HG03095 (cell line): Measurements from ENCODE around the gene CMBL.
"Not testable (repeated sequence)": the region's sequence is repeated elsewhere in the genome, so short reads cannot be mapped to it uniquely, and the experiment has no call there.

Experiments
- ATAC-seq: cut with Tn5 transposase; IDR thresholded peaks from one replicate; pipeline ENCODE4 v1.9.1; 2021; ENCODE audit warnings: moderate library complexity; ENCODE audit not compliant: unreplicated experiment

The CMBL gene

GRCh38 chr5:10307206-10308148, at the start of gene CMBL:
TSS of gene CMBL (minus strand) at chr5:10307902. CDS start at chr5:10290762, 17,140 bp downstream.
- ATAC-seq: peak; percentile 66

GRCh38 chr5:10355071-10355889, 47.6 kb upstream of the CMBL start:
- peak; percentile 18 for ATAC-seq

GRCh38 chr5:10354048-10354872, 46.6 kb upstream of the CMBL start:
- ATAC-seq: peak; percentile 6

GRCh38 chr5:10353241-10354047, 45.7 kb upstream of the CMBL start, which contains the start of gene MARCHF6:
TSS of gene MARCHF6 (plus strand) at chr5:10353695. CDS start at chr5:10353899, 204 bp downstream.
- ATAC-seq: peak; percentile 84

GRCh38 chr5:10352430-10353240, 44.9 kb upstream of the CMBL start:
- no peak for ATAC-seq

- no peak for ATAC-seq
These were observed 44.2 kb upstream of the CMBL start for GRCh38 chr5:10351919-10352318.

GRCh38 chr5:10351199-10351905, 43.6 kb upstream of the CMBL start:
- no peak for ATAC-seq

- ATAC-seq: no peak
These were observed 40.6 kb upstream of the CMBL start for GRCh38 chr5:10348258-10348657.

- not testable (repeated sequence) for ATAC-seq
These were observed 36.9 kb upstream of the CMBL start for GRCh38 chr5:10344461-10345106.

- no peak for ATAC-seq
These were observed 35.8 kb upstream of the CMBL start for GRCh38 chr5:10343486-10343885.

- no peak for ATAC-seq
These were observed 32.3 kb upstream of the CMBL start for GRCh38 chr5:10339958-10340357.

- ATAC-seq: no peak
These were observed 31.5 kb upstream of the CMBL start for GRCh38 chr5:10339058-10339811.

- no peak for ATAC-seq
These were observed 31.0 kb upstream of the CMBL start for GRCh38 chr5:10338686-10339057.

- no peak for ATAC-seq
These were observed 30.3 kb upstream of the CMBL start for GRCh38 chr5:10337986-10338385.

- ATAC-seq: no peak
These were observed 29.4 kb upstream of the CMBL start for GRCh38 chr5:10337107-10337506.

- ATAC-seq: no peak
These were observed 28.2 kb upstream of the CMBL start for GRCh38 chr5:10335711-10336470.

GRCh38 chr5:10334831-10335230, 27.1 kb upstream of the CMBL start:
- no peak for ATAC-seq
